Sigmoid colon (tissue), 7 donors: ENCODE results near the gene CES3. TPM values are rescaled to one million over a fixed set of nuclear protein-coding genes. Genes with fewer than 3 reads are reported as not detected.

Experiments used
- DNase-seq: peaks from one replicate; pipeline ENCODE4 v3.0.0-alpha.2; 2019
- H3K27ac ChIP-seq, 4 donors: fragments of 200-600 bp; sonication (generic); one replicate each; pipeline ENCODE4 v1.5.1; 2016 to 2019; ENCODE audit warnings: mild to moderate bottlenecking in 1 of 4
- H3K27me3 ChIP-seq, 3 donors: fragments of 200-600 bp; sonication (generic); one replicate each; pipeline ENCODE4 v1.5.1; 2019; ENCODE audit warnings: mild to moderate bottlenecking in 1 of 3
- H3K36me3 ChIP-seq, 4 donors: fragments of 200-600 bp; sonication (generic); one replicate each; pipeline ENCODE4 v1.5.1; 2016 to 2019
- H3K4me1 ChIP-seq, 4 donors: fragments of 200-600 bp; sonication (generic); one replicate each; pipeline ENCODE4 v1.5.1; 2017 to 2019
- H3K4me3 ChIP-seq, 4 donors: fragments of 200-600 bp; sonication (generic); one replicate each; pipeline ENCODE4 v1.5.1; 2017 to 2019; ENCODE audit warnings: mild to moderate bottlenecking in 2 of 4, moderate library complexity in 1 of 4
- H3K9me3 ChIP-seq, 4 donors: fragments of 200-600 bp in 3 of 4; sonication (generic) in 3 of 4; one replicate each; pipeline versions ENCODE4 v1.5.1 to v1.6.1; 2013 to 2019
- EP300 ChIP-seq, 4 donors: sonication (generic); formaldehyde crosslinking; IDR thresholded peaks; one replicate each; pipeline ENCODE4 v1.6.1; 2017; ENCODE audit warnings: antibody characterized with exemption in 4 of 4
- POLR2A ChIP-seq, 2 donors: fragments of 450-650 bp; IDR thresholded peaks; one replicate each; pipeline ENCODE4 v1.6.1; 2016; ENCODE audit warnings: antibody characterized with exemption in 2 of 2, mild to moderate bottlenecking in 2 of 2, moderate library complexity in 2 of 2
- POLR2AphosphoS5 ChIP-seq, 4 donors: sonication (generic); formaldehyde crosslinking; IDR thresholded peaks; one replicate each; pipeline ENCODE4 v1.6.1; 2017; ENCODE audit warnings: antibody characterized with exemption in 4 of 4
- WGBS, 2 donors: extraction: QIAGEN DNeasy Blood & Tissue Kit; methylation state at CpG; one replicate each; pipeline ENCODE4 v1.1.7; 2013; 5-methylcytosine and 5-hydroxymethylcytosine counted together
- intact Hi-C: fragments of 100-400 bp; cut with DNase I; formaldehyde crosslinking; loops from one replicate; pipeline ENCODE4 v1.15.1; 2023
- polyA plus RNA-seq, 3 donors: library from polyadenylated mRNA; stranded (reverse); fragments of 200-250 nt; gene quantifications; one replicate each; pipeline ENCODE4 v1.2.3, GENCODE V29; 2013
- total RNA-seq, 4 donors: library from RNA; depleted of rRNA; stranded (reverse); fragments of >200 nt; gene quantifications; one replicate each; pipeline ENCODE4 v1.1.0, GENCODE V29; 2016
- TF ChIP-seq, protein P1 (sequence below), 4 experiments: fragments of 450-650 bp in 3 of 4; fragments of 200-600 bp in 1 of 4; IDR thresholded peaks; one replicate each; pipeline ENCODE4 v1.5.1; 2016 to 2019; ENCODE audit warnings: antibody characterized with exemption in 4 of 4, mild to moderate bottlenecking in 3 of 4, moderate library complexity in 2 of 4
- donor health status: healthy with polysubstance abuse.
- donor health status: Bipolar disorder and iron deficiency.
- donor health status: healthy.

CES3 gene
- total and polyA plus RNA-seq, 7 donors, result 0.16 to 48.4 (median 6.7) TPM; not detected in 1

DNA sequence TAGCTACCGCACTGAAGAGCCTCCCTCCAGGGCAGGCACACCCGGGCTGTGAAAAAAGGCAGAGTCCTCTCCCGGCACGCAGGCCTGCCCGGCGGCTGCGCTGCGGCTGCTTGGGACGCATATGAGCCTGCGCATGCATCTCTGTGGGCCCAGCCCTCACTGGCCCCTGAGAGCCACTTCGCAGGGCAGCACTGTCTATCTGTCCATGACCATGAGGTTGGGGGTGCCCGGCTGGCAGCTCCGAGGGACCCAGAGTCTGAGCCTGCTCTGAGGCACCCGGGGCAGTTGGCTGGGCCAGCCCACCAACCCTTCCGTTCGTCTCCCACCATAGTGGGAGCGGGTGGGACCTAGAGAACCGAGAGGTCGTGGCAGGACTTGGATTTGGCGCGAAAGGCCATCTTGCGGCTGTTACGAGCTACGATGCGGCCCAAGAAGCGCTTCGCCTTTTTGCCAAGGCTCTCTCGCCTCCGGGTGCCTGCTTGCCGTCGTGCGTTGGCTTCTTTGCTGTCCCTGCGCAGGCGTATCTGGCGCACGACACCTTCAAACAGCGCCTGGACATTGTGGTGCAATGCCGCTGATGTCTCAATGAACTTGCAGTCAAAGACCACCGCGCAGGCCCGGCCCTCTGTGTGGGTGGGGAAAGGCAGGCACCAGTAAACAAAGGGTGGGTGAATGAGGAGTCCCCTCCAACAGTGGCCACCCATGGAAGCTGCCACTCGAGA is 39.2 kb upstream of the CES3 start:
- no peak for DNase-seq
- 65 to 80% methylated on average over 42 of the region's 42 CpGs for WGBS, 2 donors
- intact Hi-C loops, result no loop called here
- Histone ChIP-seq H3K27me3 (no peaks in the 10 kb centered on the region), H3K9me3 (no peaks in the 10 kb centered on the region), H3K27ac (peak overlapping the region; percentile 81 to 96 (median 90)), H3K36me3 (peaks cover 0 to 11% (median 7%) of the 10 kb centered on the region in 4 donors), H3K4me1 (peaks cover 0 to 66% (median 46%) of the 10 kb centered on the region in 4 donors), H3K4me3 (no peak overlapping the region)
- TF ChIP-seq, protein P1, sequence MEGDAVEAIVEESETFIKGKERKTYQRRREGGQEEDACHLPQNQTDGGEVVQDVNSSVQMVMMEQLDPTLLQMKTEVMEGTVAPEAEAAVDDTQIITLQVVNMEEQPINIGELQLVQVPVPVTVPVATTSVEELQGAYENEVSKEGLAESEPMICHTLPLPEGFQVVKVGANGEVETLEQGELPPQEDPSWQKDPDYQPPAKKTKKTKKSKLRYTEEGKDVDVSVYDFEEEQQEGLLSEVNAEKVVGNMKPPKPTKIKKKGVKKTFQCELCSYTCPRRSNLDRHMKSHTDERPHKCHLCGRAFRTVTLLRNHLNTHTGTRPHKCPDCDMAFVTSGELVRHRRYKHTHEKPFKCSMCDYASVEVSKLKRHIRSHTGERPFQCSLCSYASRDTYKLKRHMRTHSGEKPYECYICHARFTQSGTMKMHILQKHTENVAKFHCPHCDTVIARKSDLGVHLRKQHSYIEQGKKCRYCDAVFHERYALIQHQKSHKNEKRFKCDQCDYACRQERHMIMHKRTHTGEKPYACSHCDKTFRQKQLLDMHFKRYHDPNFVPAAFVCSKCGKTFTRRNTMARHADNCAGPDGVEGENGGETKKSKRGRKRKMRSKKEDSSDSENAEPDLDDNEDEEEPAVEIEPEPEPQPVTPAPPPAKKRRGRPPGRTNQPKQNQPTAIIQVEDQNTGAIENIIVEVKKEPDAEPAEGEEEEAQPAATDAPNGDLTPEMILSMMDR (IDR thresholded peaks at IDR 0.05), result no peak
- TF ChIP-seq POLR2AphosphoS5 (IDR thresholded peaks at IDR 0.05), result no peak
- TF ChIP-seq EP300 (IDR thresholded peaks at IDR 0.05), result no peak
- no peak for TF ChIP-seq POLR2A (IDR thresholded peaks at IDR 0.05)

DNA sequence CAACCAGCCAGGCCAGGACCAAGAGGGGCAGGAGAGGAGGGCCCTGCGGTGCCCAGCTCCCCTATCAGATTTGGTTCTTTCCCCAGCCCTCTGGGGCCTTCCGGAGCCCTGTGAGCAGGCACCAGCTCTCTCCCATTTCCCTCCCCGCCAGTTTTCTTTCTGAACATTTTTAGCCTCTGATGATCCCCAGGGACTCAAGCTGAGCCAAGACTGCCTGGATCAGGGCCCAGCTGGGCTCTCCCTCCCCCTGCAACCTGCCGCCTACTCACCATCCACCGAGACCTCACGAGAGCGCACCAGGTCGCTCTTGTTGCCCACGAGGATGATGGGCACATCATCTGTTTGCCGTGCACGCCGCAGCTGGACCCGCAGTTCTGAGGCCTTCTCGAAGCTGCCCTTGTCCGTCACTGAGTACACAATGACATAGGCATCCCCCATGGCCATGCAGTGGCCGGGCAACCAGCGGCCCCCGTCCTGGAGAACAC is 37.8 kb upstream of the CES3 start:
- H3K36me3 ChIP-seq, result peaks cover 0 to 11% (median 7%) of the 10 kb centered on the region in 4 donors
- peak overlapping the region; percentile 81 to 96 (median 90) for H3K27ac ChIP-seq
- peak overlapping the region in 3 of 4 donors; percentile 17 to 85 (median 65) for H3K4me3 ChIP-seq
- peak; percentile 90 for DNase-seq
- WGBS, 2 donors, result 66 to 79% methylated on average over 18 of the region's 18 CpGs
- TF ChIP-seq POLR2AphosphoS5 (IDR thresholded peaks at IDR 0.05) (peak; percentile 60 to 84 (median 78)), EP300 (IDR thresholded peaks at IDR 0.05) (no peak)
- H3K27me3 ChIP-seq, result no peaks in the 10 kb centered on the region
- H3K9me3 ChIP-seq, result no peaks in the 10 kb centered on the region
- peaks cover 0 to 69% (median 51%) of the 10 kb centered on the region in 4 donors for H3K4me1 ChIP-seq
- intact Hi-C loops, result no loop called here

DNA sequence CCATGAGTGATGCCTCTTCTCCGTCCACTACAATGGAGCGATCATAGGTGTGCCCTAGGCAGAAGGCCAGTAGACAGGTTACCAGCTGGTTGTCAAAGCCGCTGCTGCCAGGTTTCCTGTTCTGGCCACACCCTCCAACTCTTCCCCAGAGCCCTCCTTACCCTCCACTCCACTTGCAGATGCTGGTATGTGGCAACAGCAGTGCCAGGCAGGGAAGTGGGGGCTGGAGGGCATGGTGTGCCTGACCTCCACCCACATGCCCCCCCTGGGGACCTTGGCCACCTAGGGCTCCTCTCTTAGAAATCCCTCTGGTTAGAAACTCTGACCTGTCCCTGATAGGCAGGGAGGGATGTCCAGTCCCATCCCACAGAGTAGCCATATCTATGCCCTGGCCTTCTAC is 37.2 kb upstream of the CES3 start:
- peak overlapping the region; percentile 81 to 96 (median 90) for H3K27ac ChIP-seq
- intact Hi-C loops, result no loop called here

DNA sequence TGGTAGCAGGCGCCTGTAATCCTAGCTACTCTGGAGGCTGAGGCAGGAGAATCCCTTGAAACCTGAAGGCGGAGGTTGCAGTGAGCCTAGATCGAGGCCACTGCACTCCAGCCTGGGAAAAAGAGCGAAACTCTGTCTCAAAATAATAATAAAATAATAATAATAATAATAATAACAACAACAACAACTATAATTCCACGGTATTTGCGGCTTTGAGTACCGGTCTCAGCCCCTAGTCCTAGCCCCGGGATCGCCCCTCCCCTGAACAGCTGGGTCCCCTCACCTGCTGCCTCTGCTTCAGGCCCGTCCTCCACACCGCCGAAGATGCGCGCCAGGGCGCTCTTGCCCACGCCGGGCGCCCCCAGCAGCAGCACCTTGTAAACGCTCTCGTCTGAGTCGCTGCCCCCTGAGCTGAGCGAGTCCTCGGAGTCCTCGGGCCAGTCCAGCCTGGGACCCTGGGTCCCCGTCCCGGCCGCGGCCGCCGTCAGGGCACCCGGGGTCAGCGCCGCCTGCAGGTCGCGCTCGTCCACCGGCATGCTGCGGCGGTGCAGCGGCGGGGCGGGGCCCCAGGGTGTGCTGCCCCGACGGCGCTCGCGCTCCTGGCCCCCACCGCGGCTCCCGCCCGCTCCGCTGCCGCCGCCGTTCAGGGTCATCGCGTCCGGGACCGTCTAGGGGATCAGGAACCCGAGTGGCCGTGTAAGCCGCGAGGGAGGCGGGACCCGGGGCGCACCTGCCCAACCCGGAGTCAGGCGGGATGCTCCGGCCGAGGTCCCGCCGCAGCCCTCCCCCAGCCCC is 36.3 kb upstream of the CES3 start:
- Histone ChIP-seq H3K27ac (peak overlapping the region; percentile 81 to 96 (median 90)), H3K27me3 (no peaks in the 10 kb centered on the region), H3K36me3 (peaks cover 0 to 11% (median 7%) of the 10 kb centered on the region in 4 donors), H3K4me1 (peaks cover 0 to 64% (median 51%) of the 10 kb centered on the region in 4 donors), H3K4me3 (peak overlapping the region; percentile 51 to 85 (median 58)), H3K9me3 (no peaks in the 10 kb centered on the region)
- DNase-seq, result no peak
- TF ChIP-seq, protein P1 (IDR thresholded peaks at IDR 0.05), result peak in 3 of 4 experiments; percentile 13 to 42 (median 25)
- TF ChIP-seq POLR2A (IDR thresholded peaks at IDR 0.05), result no peak
- WGBS, 2 donors, result 4 to 8% methylated on average over 72 of the region's 72 CpGs
- intact Hi-C loops, result loop anchor here (1.0 kb wide), 1 partner anchor 26 kb away; no protein-coding TSS in a partner anchor

More for the DNA sequence above, 37.2 kb upstream of the CES3 start:
- Histone ChIP-seq H3K9me3 (no peaks in the 10 kb centered on the region), H3K27me3 (no peaks in the 10 kb centered on the region), H3K36me3 (peaks cover 0 to 11% (median 7%) of the 10 kb centered on the region in 4 donors), H3K4me3 (peak overlapping the region in 3 of 4 donors; percentile 5 to 85 (median 65)), H3K4me1 (peaks cover 0 to 69% (median 51%) of the 10 kb centered on the region in 4 donors)
- no peak for DNase-seq
- 17 to 45% methylated on average over 3 of the region's 3 CpGs for WGBS, 2 donors
- TF ChIP-seq POLR2AphosphoS5 (IDR thresholded peaks at IDR 0.05), result no peak
- no peak for TF ChIP-seq POLR2A (IDR thresholded peaks at IDR 0.05)
- TF ChIP-seq, protein P1 (IDR thresholded peaks at IDR 0.05), result no peak
- TF ChIP-seq EP300 (IDR thresholded peaks at IDR 0.05), result no peak
